Measurements from ENCODE around the gene SLC39A5.

GRCh38 chr12:56248711-56249110 lies 18.9 kb downstream of the SLC39A5 start:
- TF ChIP-seq POLR2A (IDR thresholded peaks at IDR 0.05) = no peak
- TF ChIP-seq, protein P1, sequence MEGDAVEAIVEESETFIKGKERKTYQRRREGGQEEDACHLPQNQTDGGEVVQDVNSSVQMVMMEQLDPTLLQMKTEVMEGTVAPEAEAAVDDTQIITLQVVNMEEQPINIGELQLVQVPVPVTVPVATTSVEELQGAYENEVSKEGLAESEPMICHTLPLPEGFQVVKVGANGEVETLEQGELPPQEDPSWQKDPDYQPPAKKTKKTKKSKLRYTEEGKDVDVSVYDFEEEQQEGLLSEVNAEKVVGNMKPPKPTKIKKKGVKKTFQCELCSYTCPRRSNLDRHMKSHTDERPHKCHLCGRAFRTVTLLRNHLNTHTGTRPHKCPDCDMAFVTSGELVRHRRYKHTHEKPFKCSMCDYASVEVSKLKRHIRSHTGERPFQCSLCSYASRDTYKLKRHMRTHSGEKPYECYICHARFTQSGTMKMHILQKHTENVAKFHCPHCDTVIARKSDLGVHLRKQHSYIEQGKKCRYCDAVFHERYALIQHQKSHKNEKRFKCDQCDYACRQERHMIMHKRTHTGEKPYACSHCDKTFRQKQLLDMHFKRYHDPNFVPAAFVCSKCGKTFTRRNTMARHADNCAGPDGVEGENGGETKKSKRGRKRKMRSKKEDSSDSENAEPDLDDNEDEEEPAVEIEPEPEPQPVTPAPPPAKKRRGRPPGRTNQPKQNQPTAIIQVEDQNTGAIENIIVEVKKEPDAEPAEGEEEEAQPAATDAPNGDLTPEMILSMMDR (IDR thresholded peaks at IDR 0.05) = no peak

Data from breast epithelium (tissue), 3 donors.